ENCODE data around the gene NRL. TPM values are rescaled to one million over a fixed set of nuclear protein-coding genes. Genes with fewer than 3 reads are reported as not detected.

Gene NRL
- polyA plus RNA-seq, result 1.6 TPM
- long read RNA-seq, donor 1, partial matches to known transcripts, result 41 of 41 reads
- long read RNA-seq, donor 1, other reads (novel, unspliced or antisense), result 0 of 41 reads
- long read RNA-seq, donor 2, partial matches to known transcripts, result 1,199 of 1,253 reads
- long read RNA-seq, donor 2, other reads (novel, unspliced or antisense), result 54 of 1,253 reads
- long read RNA-seq, donor 3, result 0 reads
- long read RNA-seq, donor 4, result 0 reads
- long read RNA-seq, donor 5, result 0 reads
- long read RNA-seq, donor 6, partial matches to known transcripts, result 711 of 1,199 reads
- long read RNA-seq, donor 6, other reads (novel, unspliced or antisense), result 488 of 1,199 reads
- long read RNA-seq, donor 7, result 0 reads
- long read RNA-seq, donor 8, result 0 reads
- long read RNA-seq, donor 9, partial matches to known transcripts, result 0 of 1 reads
- long read RNA-seq, donor 9, other reads (novel, unspliced or antisense), result 0 of 1 reads
- long read RNA-seq, donor 10, partial matches to known transcripts, result 189 of 276 reads
- long read RNA-seq, donor 10, other reads (novel, unspliced or antisense), result 87 of 276 reads
- long read RNA-seq, donor 11, result 0 reads

- H3K36me3 ChIP-seq (ENCODE audit: control insufficient read depth, insufficient read depth, low read length), result peaks cover 29% of the 10 kb centered on the region
- H3K27me3 ChIP-seq (ENCODE audit: control insufficient read depth, insufficient read depth, low read length), result no peaks in the 10 kb centered on the region
- H3K27ac ChIP-seq (ENCODE audit: low read length), result peak within 1 kb of the TSS; percentile 96
- H3K4me1 ChIP-seq (ENCODE audit: control insufficient read depth, insufficient read depth, low read length), result peaks cover 15% of the 10 kb centered on the region
- no CpG with 5 or more reads among the region's 65 CpGs for WGBS (ENCODE audit: insufficient coverage, low lambda C conversion rate)
- peak within 1 kb of the TSS; percentile 67 for H3K4me3 ChIP-seq (ENCODE audit: low read length)
- DNase-seq, result peak; percentile 100
- no peaks in the 10 kb centered on the region for H3K9me3 ChIP-seq (ENCODE audit: control insufficient read depth, low read depth, low read length)
These were observed at the start of gene NRL, which contains the start of gene DCAF11 for GRCh38 chr14:24114532-24115421. Gene NRL (minus strand): TSS chr14:24114949. CDS start chr14:24082848, 32,101 bp downstream. Gene DCAF11 (plus strand): TSS chr14:24114777. CDS start chr14:24115595, 818 bp downstream.

GRCh38 chr14:24162093-24162492, 47.3 kb upstream of the NRL start:
- no peaks in the 10 kb centered on the region for H3K9me3 ChIP-seq (ENCODE audit: control insufficient read depth, low read depth, low read length)
- H3K27me3 ChIP-seq (ENCODE audit: control insufficient read depth, insufficient read depth, low read length), result no peaks in the 10 kb centered on the region
- peaks cover 72% of the 10 kb centered on the region for H3K36me3 ChIP-seq (ENCODE audit: control insufficient read depth, insufficient read depth, low read length)
- H3K27ac ChIP-seq (ENCODE audit: low read length), result peak overlapping the region; percentile 90
- peak overlapping the region; percentile 67 for H3K4me3 ChIP-seq (ENCODE audit: low read length)
- no CpG with 5 or more reads among the region's 8 CpGs for WGBS (ENCODE audit: insufficient coverage, low lambda C conversion rate)
- no peak for DNase-seq
- peaks cover 30% of the 10 kb centered on the region for H3K4me1 ChIP-seq (ENCODE audit: control insufficient read depth, insufficient read depth, low read length)

- no peaks in the 10 kb centered on the region for H3K9me3 ChIP-seq (ENCODE audit: control insufficient read depth, low read depth, low read length)
- peaks cover 71% of the 10 kb centered on the region for H3K36me3 ChIP-seq (ENCODE audit: control insufficient read depth, insufficient read depth, low read length)
- H3K4me1 ChIP-seq (ENCODE audit: control insufficient read depth, insufficient read depth, low read length), result peaks cover 30% of the 10 kb centered on the region
- no peaks in the 10 kb centered on the region for H3K27me3 ChIP-seq (ENCODE audit: control insufficient read depth, insufficient read depth, low read length)
- H3K27ac ChIP-seq (ENCODE audit: low read length), result peak within 1 kb of the TSS; percentile 90
- peak; percentile 98 to 99 for DNase-seq
- peak within 1 kb of the TSS; percentile 67 for H3K4me3 ChIP-seq (ENCODE audit: low read length)
- no CpG with 5 or more reads among the region's 12 CpGs for WGBS (ENCODE audit: insufficient coverage, low lambda C conversion rate)
These were observed 46.4 kb upstream of the NRL start, which contains the start of gene IRF9 for GRCh38 chr14:24160850-24161804. Gene IRF9 (plus strand): TSS chr14:24161265. CDS start chr14:24162145, 880 bp downstream.

GRCh38 chr14:24160499-24160849, 45.7 kb upstream of the NRL start:
- DNase-seq, result no peak
- Histone ChIP-seq H3K9me3 (ENCODE audit: control insufficient read depth, low read depth, low read length) (no peaks in the 10 kb centered on the region), H3K4me1 (ENCODE audit: control insufficient read depth, insufficient read depth, low read length) (peaks cover 30% of the 10 kb centered on the region), H3K27me3 (ENCODE audit: control insufficient read depth, insufficient read depth, low read length) (no peaks in the 10 kb centered on the region), H3K36me3 (ENCODE audit: control insufficient read depth, insufficient read depth, low read length) (peaks cover 70% of the 10 kb centered on the region), H3K4me3 (ENCODE audit: low read length) (no peak overlapping the region), H3K27ac (ENCODE audit: low read length) (peak overlapping the region; percentile 68)
- WGBS (ENCODE audit: insufficient coverage, low lambda C conversion rate), result no CpG with 5 or more reads among the region's 4 CpGs

GRCh38 chr14:24159777-24160498, 45.2 kb upstream of the NRL start:
- Histone ChIP-seq H3K27ac (ENCODE audit: low read length) (peak overlapping the region; percentile 68), H3K4me3 (ENCODE audit: low read length) (no peak overlapping the region), H3K4me1 (ENCODE audit: control insufficient read depth, insufficient read depth, low read length) (peaks cover 30% of the 10 kb centered on the region), H3K36me3 (ENCODE audit: control insufficient read depth, insufficient read depth, low read length) (peaks cover 70% of the 10 kb centered on the region), H3K9me3 (ENCODE audit: control insufficient read depth, low read depth, low read length) (no peaks in the 10 kb centered on the region), H3K27me3 (ENCODE audit: control insufficient read depth, insufficient read depth, low read length) (no peaks in the 10 kb centered on the region)
- no CpG with 5 or more reads among the region's 11 CpGs for WGBS (ENCODE audit: insufficient coverage, low lambda C conversion rate)
- DNase-seq, result no peak

- no peaks in the 10 kb centered on the region for H3K9me3 ChIP-seq (ENCODE audit: control insufficient read depth, low read depth, low read length)
- H3K4me1 ChIP-seq (ENCODE audit: control insufficient read depth, insufficient read depth, low read length), result peaks cover 19% of the 10 kb centered on the region
- DNase-seq, result no peak
- peaks cover 63% of the 10 kb centered on the region for H3K36me3 ChIP-seq (ENCODE audit: control insufficient read depth, insufficient read depth, low read length)
- no CpG with 5 or more reads among the region's 12 CpGs for WGBS (ENCODE audit: insufficient coverage, low lambda C conversion rate)
- H3K4me3 ChIP-seq (ENCODE audit: low read length), result no peak overlapping the region
- no peak overlapping the region for H3K27ac ChIP-seq (ENCODE audit: low read length)
- H3K27me3 ChIP-seq (ENCODE audit: control insufficient read depth, insufficient read depth, low read length), result no peaks in the 10 kb centered on the region
These were observed 42.6 kb upstream of the NRL start for GRCh38 chr14:24157331-24157730.

- Histone ChIP-seq H3K9me3 (ENCODE audit: control insufficient read depth, low read depth, low read length) (no peaks in the 10 kb centered on the region), H3K36me3 (ENCODE audit: control insufficient read depth, insufficient read depth, low read length) (peaks cover 65% of the 10 kb centered on the region), H3K4me3 (ENCODE audit: low read length) (no peak overlapping the region), H3K4me1 (ENCODE audit: control insufficient read depth, insufficient read depth, low read length) (peaks cover 14% of the 10 kb centered on the region), H3K27ac (ENCODE audit: low read length) (no peak overlapping the region), H3K27me3 (ENCODE audit: control insufficient read depth, insufficient read depth, low read length) (no peaks in the 10 kb centered on the region)
- no peak for DNase-seq
- whole genome bisulfite sequencing (ENCODE audit: insufficient coverage, low lambda C conversion rate), result 100% methylated on average over 1 of the region's 1 CpG
These were observed 42.1 kb upstream of the NRL start for GRCh38 chr14:24156840-24157239.

- H3K4me1 ChIP-seq (ENCODE audit: control insufficient read depth, insufficient read depth, low read length), result peaks cover 4% of the 10 kb centered on the region
- no CpG with 5 or more reads among the region's 10 CpGs for WGBS (ENCODE audit: insufficient coverage, low lambda C conversion rate)
- H3K36me3 ChIP-seq (ENCODE audit: control insufficient read depth, insufficient read depth, low read length), result peaks cover 76% of the 10 kb centered on the region
- H3K27me3 ChIP-seq (ENCODE audit: control insufficient read depth, insufficient read depth, low read length), result no peaks in the 10 kb centered on the region
- no peak overlapping the region for H3K4me3 ChIP-seq (ENCODE audit: low read length)
- no peak for DNase-seq
- H3K9me3 ChIP-seq (ENCODE audit: control insufficient read depth, low read depth, low read length), result no peaks in the 10 kb centered on the region
- no peak overlapping the region for H3K27ac ChIP-seq (ENCODE audit: low read length)
These were observed 40.4 kb upstream of the NRL start for GRCh38 chr14:24155100-24155499.

GRCh38 chr14:24151404-24152080, 36.8 kb upstream of the NRL start:
- no CpG with 5 or more reads among the region's 16 CpGs for WGBS (ENCODE audit: insufficient coverage, low lambda C conversion rate)
- H3K27me3 ChIP-seq (ENCODE audit: control insufficient read depth, insufficient read depth, low read length), result no peaks in the 10 kb centered on the region
- no peak for DNase-seq
- peaks cover 66% of the 10 kb centered on the region for H3K36me3 ChIP-seq (ENCODE audit: control insufficient read depth, insufficient read depth, low read length)
- H3K4me1 ChIP-seq (ENCODE audit: control insufficient read depth, insufficient read depth, low read length), result peaks cover 9% of the 10 kb centered on the region
- no peak overlapping the region for H3K4me3 ChIP-seq (ENCODE audit: low read length)
- no peaks in the 10 kb centered on the region for H3K9me3 ChIP-seq (ENCODE audit: control insufficient read depth, low read depth, low read length)
- H3K27ac ChIP-seq (ENCODE audit: low read length), result no peak overlapping the region
